Activated T-cell treated with anti-CD3 and anti-CD28 coated beads, Interleukin-2, amount 50 U/mL, for 4 hours (primary cell): ENCODE measurements around the gene MRPL36. TPM values are rescaled to one million over a fixed set of nuclear protein-coding genes. Genes with fewer than 3 reads are reported as not detected.

Source experiments
- ATAC-seq, 2 donors: fragments of 200-7000 bp; cut with Tn5 transposase; one replicate each; pipeline ENCODE4 v1.10.0; 2021
- DNase-seq: peaks from one replicate; pipeline ENCODE4 v3.0.0-alpha.2; 2020
- H3K27me3 Mint-ChIP-seq: one replicate; pipeline ENCODE4 v1.8.0; 2021; ENCODE audit warnings: low read depth, mixed read lengths
- H3K36me3 Mint-ChIP-seq: one replicate; pipeline ENCODE4 v1.8.0; 2022; ENCODE audit warnings: mixed read lengths; ENCODE audit not compliant: insufficient read depth
- H3K4me1 Mint-ChIP-seq: one replicate; pipeline ENCODE4 v1.8.0; 2021; ENCODE audit warnings: low read depth, mixed read lengths
- H3K4me3 Mint-ChIP-seq: one replicate; pipeline ENCODE4 v1.8.0; 2021; ENCODE audit warnings: mild to moderate bottlenecking, moderate library complexity, mixed read lengths
- H3K9me3 Mint-ChIP-seq: one replicate; pipeline ENCODE4 v1.8.0; 2021; ENCODE audit warnings: mixed read lengths
- total RNA-seq, 3 donors: library from RNA; stranded (reverse); gene quantifications; one replicate each; pipeline ENCODE4 v1.2.1, GENCODE V29; 2021

The MRPL36 gene
- total RNA-seq, 3 donors from 2014 or later: 72.8 to 85.9 (median 77.8) TPM

- no peak for ATAC-seq
- DNase-seq: no peak
- H3K4me3 Mint-ChIP-seq: no peak overlapping the region
Observed at GRCh38 chr5:1767524-1768282, 31.9 kb downstream of the MRPL36 start.

GRCh38 chr5:1765880-1766235 is 33.8 kb downstream of the MRPL36 start:
- Mint-ChIP-seq H3K4me1 (no peaks in the 10 kb centered on the region), H3K27me3 (peaks cover 29% of the 10 kb centered on the region), H3K36me3 (no peaks in the 10 kb centered on the region), H3K4me3 (no peak overlapping the region), H3K9me3 (no peaks in the 10 kb centered on the region)
- no peak for DNase-seq
- ATAC-seq: no peak

More at GRCh38 chr5:1767524-1768282, 31.9 kb downstream of the MRPL36 start:
- Mint-ChIP-seq H3K9me3 (no peaks in the 10 kb centered on the region), H3K36me3 (no peaks in the 10 kb centered on the region), H3K27me3 (peaks cover 25% of the 10 kb centered on the region), H3K4me1 (no peaks in the 10 kb centered on the region)

GRCh38 chr5:1765141-1765879 is 34.3 kb downstream of the MRPL36 start:
- H3K27me3 Mint-ChIP-seq: peaks cover 29% of the 10 kb centered on the region
- DNase-seq: no peak
- no peaks in the 10 kb centered on the region for H3K4me1 Mint-ChIP-seq
- H3K36me3 Mint-ChIP-seq: no peaks in the 10 kb centered on the region
- no peak overlapping the region for H3K4me3 Mint-ChIP-seq
- no peak for ATAC-seq
- no peaks in the 10 kb centered on the region for H3K9me3 Mint-ChIP-seq

GRCh38 chr5:1764606-1764960 is 35.1 kb downstream of the MRPL36 start:
- no peaks in the 10 kb centered on the region for H3K36me3 Mint-ChIP-seq
- H3K9me3 Mint-ChIP-seq: no peaks in the 10 kb centered on the region
- DNase-seq: no peak
- H3K4me3 Mint-ChIP-seq: no peak overlapping the region
- peaks cover 28% of the 10 kb centered on the region for H3K27me3 Mint-ChIP-seq
- no peak for ATAC-seq
- no peaks in the 10 kb centered on the region for H3K4me1 Mint-ChIP-seq

GRCh38 chr5:1763960-1764605 is 35.6 kb downstream of the MRPL36 start:
- H3K27me3 Mint-ChIP-seq: peaks cover 28% of the 10 kb centered on the region
- H3K4me3 Mint-ChIP-seq: no peak overlapping the region
- H3K9me3 Mint-ChIP-seq: no peaks in the 10 kb centered on the region
- DNase-seq: no peak
- H3K4me1 Mint-ChIP-seq: no peaks in the 10 kb centered on the region
- H3K36me3 Mint-ChIP-seq: no peaks in the 10 kb centered on the region
- ATAC-seq: no peak

- no peak for ATAC-seq
- Mint-ChIP-seq H3K9me3 (peaks cover 4% of the 10 kb centered on the region), H3K27me3 (peaks cover 28% of the 10 kb centered on the region), H3K4me1 (no peaks in the 10 kb centered on the region), H3K4me3 (no peak overlapping the region), H3K36me3 (no peaks in the 10 kb centered on the region)
- DNase-seq: peak; percentile 30
Observed at GRCh38 chr5:1763548-1763911, 36.1 kb downstream of the MRPL36 start.

- H3K27me3 Mint-ChIP-seq: peaks cover 30% of the 10 kb centered on the region
- no peak overlapping the region for H3K4me3 Mint-ChIP-seq
- ATAC-seq: no peak
- no peak for DNase-seq
- H3K4me1 Mint-ChIP-seq: no peaks in the 10 kb centered on the region
- no peaks in the 10 kb centered on the region for H3K36me3 Mint-ChIP-seq
- H3K9me3 Mint-ChIP-seq: peaks cover 8% of the 10 kb centered on the region
Observed at GRCh38 chr5:1762883-1763547, 36.6 kb downstream of the MRPL36 start.

- no peak overlapping the region for H3K4me3 Mint-ChIP-seq
- no peaks in the 10 kb centered on the region for H3K36me3 Mint-ChIP-seq
- DNase-seq (no peak), ATAC-seq (no peak)
- H3K27me3 Mint-ChIP-seq: peaks cover 30% of the 10 kb centered on the region
- no peaks in the 10 kb centered on the region for H3K4me1 Mint-ChIP-seq
- H3K9me3 Mint-ChIP-seq: peaks cover 8% of the 10 kb centered on the region
Observed at GRCh38 chr5:1762121-1762882, 37.3 kb downstream of the MRPL36 start.

- peaks cover 30% of the 10 kb centered on the region for H3K27me3 Mint-ChIP-seq
- H3K36me3 Mint-ChIP-seq: no peaks in the 10 kb centered on the region
- H3K4me1 Mint-ChIP-seq: no peaks in the 10 kb centered on the region
- peaks cover 8% of the 10 kb centered on the region for H3K9me3 Mint-ChIP-seq
- DNase-seq: no peak
- no peak for ATAC-seq
- H3K4me3 Mint-ChIP-seq: no peak overlapping the region
Observed at GRCh38 chr5:1761453-1761755, 38.2 kb downstream of the MRPL36 start.

- no peaks in the 10 kb centered on the region for H3K4me1 Mint-ChIP-seq
- H3K36me3 Mint-ChIP-seq: no peaks in the 10 kb centered on the region
- DNase-seq: no peak
- peaks cover 29% of the 10 kb centered on the region for H3K27me3 Mint-ChIP-seq
- no peak for ATAC-seq
- peaks cover 8% of the 10 kb centered on the region for H3K9me3 Mint-ChIP-seq
- H3K4me3 Mint-ChIP-seq: no peak overlapping the region
Observed at GRCh38 chr5:1760656-1761452, 38.8 kb downstream of the MRPL36 start.

GRCh38 chr5:1760231-1760630 is 39.4 kb downstream of the MRPL36 start:
- Mint-ChIP-seq H3K4me3 (no peak overlapping the region), H3K27me3 (peaks cover 26% of the 10 kb centered on the region), H3K36me3 (no peaks in the 10 kb centered on the region), H3K4me1 (no peaks in the 10 kb centered on the region), H3K9me3 (peaks cover 8% of the 10 kb centered on the region)
- DNase-seq (no peak), ATAC-seq (no peak)

GRCh38 chr5:1759378-1759970 is 40.2 kb downstream of the MRPL36 start:
- Mint-ChIP-seq H3K4me1 (no peaks in the 10 kb centered on the region), H3K36me3 (no peaks in the 10 kb centered on the region), H3K9me3 (peaks cover 8% of the 10 kb centered on the region), H3K4me3 (no peak overlapping the region), H3K27me3 (peaks cover 21% of the 10 kb centered on the region)
- ATAC-seq: no peak
- no peak for DNase-seq

GRCh38 chr5:1758574-1758973 is 41.1 kb downstream of the MRPL36 start:
- no peaks in the 10 kb centered on the region for H3K4me1 Mint-ChIP-seq
- no peaks in the 10 kb centered on the region for H3K36me3 Mint-ChIP-seq
- peaks cover 8% of the 10 kb centered on the region for H3K9me3 Mint-ChIP-seq
- ATAC-seq (no peak), DNase-seq (no peak)
- H3K27me3 Mint-ChIP-seq: peaks cover 16% of the 10 kb centered on the region
- H3K4me3 Mint-ChIP-seq: no peak overlapping the region
